Heart left ventricle (tissue), 16 donors: ENCODE results near the gene CDH13. TPM values are rescaled to one million over a fixed set of nuclear protein-coding genes. Genes with fewer than 3 reads are reported as not detected.

Experiments
- ATAC-seq, 4 donors: fragments of 200-7000 bp; cut with Tn5 transposase; one replicate each; pipeline ENCODE4 v1.9.1; 2020 to 2022; ENCODE audit warnings: moderate library complexity in 4 of 4, mild to moderate bottlenecking in 3 of 4, moderate number of reproducible peaks in 1 of 4
- DNase-seq, 5 donors: peaks; one replicate each; pipeline ENCODE4 v3.0.0-alpha.2; 2020
- H3K27ac ChIP-seq, 12 donors: fragments of 200-600 bp; sonication (generic) in 4 of 12; one replicate each; pipeline versions ENCODE4 v1.5.0 to v1.8.0; 2016 to 2022; ENCODE audit warnings: mild to moderate bottlenecking in 2 of 12
- H3K27me3 ChIP-seq, 9 donors: fragments of 200-600 bp; sonication (generic) in 2 of 9; one replicate each; pipeline versions ENCODE4 v1.5.1 to v1.8.0; 2016 to 2022; ENCODE audit warnings: mild to moderate bottlenecking in 3 of 9
- H3K36me3 ChIP-seq, 9 donors: fragments of 200-600 bp; sonication (generic) in 2 of 9; one replicate each; pipeline versions ENCODE4 v1.5.0 to v1.8.0; 2018 to 2022; ENCODE audit warnings: mild to moderate bottlenecking in 2 of 9
- H3K4me1 ChIP-seq, 12 donors: fragments of 200-600 bp; sonication (generic) in 4 of 12; one replicate each; pipeline versions ENCODE4 v1.5.0 to v1.8.0; 2016 to 2022; ENCODE audit warnings: mild to moderate bottlenecking in 3 of 12
- H3K4me3 ChIP-seq, 12 donors: fragments of 200-600 bp; sonication (generic) in 4 of 12; one replicate each; pipeline versions ENCODE4 v1.5.0 to v1.8.0; 2017 to 2022; ENCODE audit warnings: mild to moderate bottlenecking in 9 of 12, moderate library complexity in 4 of 12
- H3K9me3 ChIP-seq, 12 donors: fragments of 200-600 bp; sonication (generic) in 4 of 12; one replicate each; pipeline versions ENCODE4 v1.5.0 to v1.8.0; 2016 to 2022; ENCODE audit warnings: mild to moderate bottlenecking in 1 of 12
- POLR2A ChIP-seq, 2 donors: fragments of 450-650 bp; IDR thresholded peaks; one replicate each; pipeline ENCODE4 v1.6.1; 2017; ENCODE audit warnings: antibody characterized with exemption in 2 of 2, mild to moderate bottlenecking in 2 of 2, moderate library complexity in 2 of 2
- WGBS, 4 donors: extraction: QIAGEN DNeasy Blood & Tissue Kit in 2 of 4; methylation state at CpG; one replicate each; pipeline versions ENCODE4 v1.1.5 to v1.1.7; 2013 to 2018; 5-methylcytosine and 5-hydroxymethylcytosine counted together
- intact Hi-C, 10 donors: fragments of 100-400 bp; cut with DNase I; formaldehyde crosslinking; loops; one replicate each; pipeline versions ENCODE4 v1.11.1 to v1.14.2; 2022
- polyA plus RNA-seq, 2 donors: library from polyadenylated mRNA; stranded (reverse); fragments of 200-250 nt; gene quantifications; one replicate each; pipeline ENCODE4 v1.2.3, GENCODE V29; 2013
- total RNA-seq, 9 donors: library from RNA; depleted of rRNA in 2 of 9; stranded (reverse); fragments of >200 nt in 2 of 9; fragmentation: NEBNext Ultra II Directional in 3 of 9; extraction: Animal tissue kit (Norgen Biotek cat#: 25700) in 3 of 9; gene quantifications; one replicate each; pipeline versions ENCODE4 v1.1.0 to v1.2.4, GENCODE V29; 2016 to 2023
- TF ChIP-seq, protein P1 (sequence below), 12 donors: fragments of 200-600 bp; sonication (generic) in 4 of 12; IDR thresholded peaks; one replicate each; pipeline versions ENCODE4 v1.5.0 to v1.8.0; 2018 to 2022; ENCODE audit warnings: antibody characterized with exemption in 12 of 12, mild to moderate bottlenecking in 5 of 12
- donor health status: ischemic (EF 13 %, LVEDD 7.1; RV severe dilation, severe dysfunction).
- donor health status: healthy with polysubstance abuse.
- donor health status: DM: no; HTN: yes; CAD: no.
- donor health status: DM: no; HTN: no; CAD: no.
- donor health status: ischemic (EF 25% LVEDD 6.9; RV normal size, moderate dysfunction).
- donor health status: ischemic (EF 25% LVEDD 5.7; RV mildly dilated, moderate dysfunction).
- donor health status: healthy.
- donor health status: DM: yes; HTN: yes; CAD: no.
- donor health status: ischemic (EF 35%, LVEDD 5.7; RV mildly dilated, moderate dysfunction).
- donor health status: nonischemic (EF 11% LVEDD 7.7; RV severe dilation, severe dysfunction).
- donor health status: DM: yes; HTN: yes; CAD: no.
- donor health status: PGD.
- donor health status: ischemic (EF 29% LVEDD 5.4; RV normal size, mild dysfunction).
- donor health status: nonischemic (EF 23%, LVEDD 6.1; RV moderate dilation, normal function).

Gene CDH13
- total and polyA plus RNA-seq, 11 donors: 15.0 to 172 (median 137) TPM

DNA sequence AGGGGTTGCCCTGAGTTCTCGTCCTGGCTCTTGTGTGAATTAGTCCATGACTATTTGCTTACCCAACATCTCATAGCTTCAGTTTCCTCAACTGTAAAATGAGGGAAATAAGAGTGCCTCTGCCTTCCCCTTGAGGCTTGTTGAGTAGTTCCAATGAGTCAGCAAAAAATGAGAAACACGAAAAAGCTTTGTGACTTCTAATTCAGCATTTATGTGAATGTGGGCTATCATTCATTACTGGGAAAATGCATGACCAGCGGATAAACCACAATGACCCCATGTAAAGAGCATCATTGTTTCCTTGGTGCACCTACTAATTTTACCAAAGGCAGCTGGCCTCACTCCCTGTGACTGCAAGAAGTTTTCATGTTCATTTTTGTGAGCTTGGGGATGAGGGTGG lies 806.4 kb downstream of the CDH13 start:
- intact Hi-C loops: no loop called here
- no peak for TF ChIP-seq POLR2A (IDR thresholded peaks at IDR 0.05)
- TF ChIP-seq, protein P1, sequence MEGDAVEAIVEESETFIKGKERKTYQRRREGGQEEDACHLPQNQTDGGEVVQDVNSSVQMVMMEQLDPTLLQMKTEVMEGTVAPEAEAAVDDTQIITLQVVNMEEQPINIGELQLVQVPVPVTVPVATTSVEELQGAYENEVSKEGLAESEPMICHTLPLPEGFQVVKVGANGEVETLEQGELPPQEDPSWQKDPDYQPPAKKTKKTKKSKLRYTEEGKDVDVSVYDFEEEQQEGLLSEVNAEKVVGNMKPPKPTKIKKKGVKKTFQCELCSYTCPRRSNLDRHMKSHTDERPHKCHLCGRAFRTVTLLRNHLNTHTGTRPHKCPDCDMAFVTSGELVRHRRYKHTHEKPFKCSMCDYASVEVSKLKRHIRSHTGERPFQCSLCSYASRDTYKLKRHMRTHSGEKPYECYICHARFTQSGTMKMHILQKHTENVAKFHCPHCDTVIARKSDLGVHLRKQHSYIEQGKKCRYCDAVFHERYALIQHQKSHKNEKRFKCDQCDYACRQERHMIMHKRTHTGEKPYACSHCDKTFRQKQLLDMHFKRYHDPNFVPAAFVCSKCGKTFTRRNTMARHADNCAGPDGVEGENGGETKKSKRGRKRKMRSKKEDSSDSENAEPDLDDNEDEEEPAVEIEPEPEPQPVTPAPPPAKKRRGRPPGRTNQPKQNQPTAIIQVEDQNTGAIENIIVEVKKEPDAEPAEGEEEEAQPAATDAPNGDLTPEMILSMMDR (IDR thresholded peaks at IDR 0.05): no peak
- Histone ChIP-seq H3K27me3 (no peaks in the 10 kb centered on the region), H3K36me3 (no peaks in the 10 kb centered on the region), H3K27ac (no peak overlapping the region), H3K9me3 (no peaks in the 10 kb centered on the region), H3K4me1 (no peaks in the 10 kb centered on the region), H3K4me3 (no peak overlapping the region)
- DNase-seq: no peak
- 86 to 91% (median 90%) methylated on average over 3 of the region's 3 CpGs for WGBS, 4 donors
- ATAC-seq: no peak

DNA sequence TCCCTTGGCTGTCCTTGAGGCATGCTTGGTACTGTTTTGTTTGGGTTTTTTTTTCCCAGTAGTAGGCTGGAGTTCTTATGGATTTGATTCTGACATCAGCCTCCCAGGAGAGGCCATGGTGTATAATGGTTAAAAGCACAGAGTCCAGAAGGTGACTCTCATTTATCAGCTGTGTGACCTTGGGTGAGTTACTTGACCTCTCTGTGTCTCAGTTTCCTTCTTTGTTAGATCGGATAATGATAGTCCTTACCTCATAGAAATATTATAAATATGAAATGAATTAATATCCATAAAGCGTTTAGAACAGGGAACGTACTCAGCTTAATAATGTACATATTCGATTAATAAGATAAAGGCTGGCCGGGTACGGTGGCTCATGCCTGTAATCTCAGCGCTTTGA lies 810.3 kb downstream of the CDH13 start:
- 82 to 94% (median 88%) methylated on average over 7 of the region's 7 CpGs for WGBS, 4 donors
- TF ChIP-seq, protein P1 (IDR thresholded peaks at IDR 0.05): no peak
- TF ChIP-seq POLR2A (IDR thresholded peaks at IDR 0.05): no peak
- ATAC-seq: no peak

DNA sequence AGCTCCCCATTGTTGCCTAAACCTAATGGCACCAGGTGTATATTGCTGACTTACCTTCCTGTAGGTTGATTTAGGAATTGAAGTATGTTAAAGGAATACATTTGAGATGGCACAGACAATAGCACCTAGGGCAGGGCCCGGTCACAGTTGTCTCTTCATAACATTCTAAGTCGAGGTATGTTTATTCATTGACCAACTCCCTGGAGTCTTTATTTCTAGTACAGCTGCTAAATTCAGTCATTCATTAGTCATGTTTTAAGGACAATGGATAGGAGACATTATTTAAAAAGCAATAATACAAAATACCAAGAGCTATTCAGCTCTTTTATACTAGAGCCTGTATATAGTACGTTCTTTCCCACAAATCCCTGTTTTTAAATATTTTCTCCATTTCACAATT lies 811.6 kb downstream of the CDH13 start:
- no peak for DNase-seq
- intact Hi-C loops: no loop called here
- WGBS, 4 donors: 76 to 85% (median 79%) methylated on average over 3 of the region's 3 CpGs
- Histone ChIP-seq H3K4me3 (no peak overlapping the region), H3K4me1 (no peaks in the 10 kb centered on the region), H3K36me3 (no peaks in the 10 kb centered on the region), H3K27me3 (no peaks in the 10 kb centered on the region), H3K27ac (no peak overlapping the region), H3K9me3 (no peaks in the 10 kb centered on the region)
- no peak for ATAC-seq
- TF ChIP-seq, protein P1 (IDR thresholded peaks at IDR 0.05): no peak
- no peak for TF ChIP-seq POLR2A (IDR thresholded peaks at IDR 0.05)

More for the DNA sequence above, 810.3 kb downstream of the CDH13 start:
- H3K4me3 ChIP-seq: no peak overlapping the region
- H3K9me3 ChIP-seq: no peaks in the 10 kb centered on the region
- no peak for DNase-seq
- H3K36me3 ChIP-seq: no peaks in the 10 kb centered on the region
- intact Hi-C loops: no loop called here
- H3K27me3 ChIP-seq: no peaks in the 10 kb centered on the region
- no peak overlapping the region for H3K27ac ChIP-seq
- H3K4me1 ChIP-seq: no peaks in the 10 kb centered on the region

DNA sequence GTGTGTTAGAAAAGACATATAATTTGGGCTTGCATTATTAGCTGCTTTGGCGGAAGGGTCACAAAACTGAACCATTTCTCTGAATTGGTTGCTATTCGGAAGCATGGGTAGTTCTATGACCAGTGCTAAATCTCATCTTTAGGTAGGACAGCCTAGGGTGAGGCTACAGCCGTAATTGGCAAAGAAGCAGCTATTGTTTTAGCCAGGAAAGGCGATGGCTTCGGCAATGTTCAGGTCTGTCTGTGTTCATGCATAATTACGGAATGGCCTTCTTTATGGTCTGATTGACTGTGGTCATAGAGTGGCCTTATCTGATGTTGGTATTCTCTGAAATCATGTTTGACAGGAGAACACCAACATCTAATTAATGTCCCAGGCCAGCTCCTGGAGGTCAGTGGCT lies 812.6 kb downstream of the CDH13 start:
- no peak overlapping the region for H3K4me3 ChIP-seq
- H3K9me3 ChIP-seq: no peaks in the 10 kb centered on the region
- H3K36me3 ChIP-seq: no peaks in the 10 kb centered on the region
- DNase-seq (no peak), ATAC-seq (peak in 3 of 4 donors; percentile 42 to 72 (median 42))
- 69 to 74% (median 74%) methylated on average over 6 of the region's 6 CpGs for WGBS, 4 donors
- TF ChIP-seq POLR2A (IDR thresholded peaks at IDR 0.05): no peak
- TF ChIP-seq, protein P1 (IDR thresholded peaks at IDR 0.05): no peak
- H3K27me3 ChIP-seq: no peaks in the 10 kb centered on the region
- no peak overlapping the region for H3K27ac ChIP-seq
- intact Hi-C loops: no loop called here
- H3K4me1 ChIP-seq: no peaks in the 10 kb centered on the region
